Muscle of leg (tissue), 11 donors: Measurements from ENCODE around the gene ATR. TPM values are rescaled to one million over a fixed set of nuclear protein-coding genes. Genes with fewer than 3 reads are reported as not detected.
"Not testable (repeated sequence)": the region's sequence is repeated elsewhere in the genome, so short reads cannot be mapped to it uniquely, and the experiment has no call there.

ENCODE experiments used
- DNase-seq: peaks from one replicate; pipeline ENCODE4 v3.0.0; 2013
- H3K27ac ChIP-seq: one replicate; pipeline ENCODE4 v1.5.1; 2013; ENCODE audit warnings: mild to moderate bottlenecking, low read length, control low read depth
- H3K27me3 ChIP-seq: one replicate; pipeline ENCODE4 v1.6.1; 2013; ENCODE audit warnings: low read length; ENCODE audit not compliant: control insufficient read depth, insufficient read depth
- H3K36me3 ChIP-seq: one replicate; pipeline ENCODE4 v1.6.1; 2013; ENCODE audit warnings: low read length; ENCODE audit not compliant: control insufficient read depth, insufficient read depth
- H3K4me1 ChIP-seq: one replicate; pipeline ENCODE4 v1.6.1; 2013; ENCODE audit warnings: low read length; ENCODE audit not compliant: control insufficient read depth, insufficient read depth
- H3K4me3 ChIP-seq: one replicate; pipeline ENCODE4 v1.5.1; 2013; ENCODE audit warnings: low read length, control low read depth
- H3K9me3 ChIP-seq: replicated peaks from 2 replicates; pipeline ENCODE4 v1.6.1; 2013; ENCODE audit warnings: low read depth, low read length; ENCODE audit not compliant: control insufficient read depth
- WGBS: methylation state at CpG from one replicate; pipeline ENCODE4 v1.1.5; 2013; ENCODE audit warnings: missing lambda C conversion rate; ENCODE audit not compliant: insufficient coverage; 5-methylcytosine and 5-hydroxymethylcytosine counted together
- polyA plus RNA-seq, 8 donors: library from polyadenylated mRNA; unstranded; fragments of 120-200 nt; gene quantifications; one replicate each; pipeline versions ENCODE4 v1.2.1 to v1.2.3, GENCODE V29; 2013; ENCODE audit warnings: inconsistent platforms in 1 of 8, low replicate concordance in 1 of 8; ENCODE audit not compliant: insufficient read length in 8 of 8, insufficient read depth in 1 of 8
- total RNA-seq: library from RNA; stranded (reverse); fragments of 120-200 nt; gene quantifications from one replicate; pipeline ENCODE4 v1.2.4, GENCODE V29; 2013

Gene ATR
- total and polyA plus RNA-seq, 9 donors: 9.8 to 16.2 (median 11.4) TPM

DNA sequence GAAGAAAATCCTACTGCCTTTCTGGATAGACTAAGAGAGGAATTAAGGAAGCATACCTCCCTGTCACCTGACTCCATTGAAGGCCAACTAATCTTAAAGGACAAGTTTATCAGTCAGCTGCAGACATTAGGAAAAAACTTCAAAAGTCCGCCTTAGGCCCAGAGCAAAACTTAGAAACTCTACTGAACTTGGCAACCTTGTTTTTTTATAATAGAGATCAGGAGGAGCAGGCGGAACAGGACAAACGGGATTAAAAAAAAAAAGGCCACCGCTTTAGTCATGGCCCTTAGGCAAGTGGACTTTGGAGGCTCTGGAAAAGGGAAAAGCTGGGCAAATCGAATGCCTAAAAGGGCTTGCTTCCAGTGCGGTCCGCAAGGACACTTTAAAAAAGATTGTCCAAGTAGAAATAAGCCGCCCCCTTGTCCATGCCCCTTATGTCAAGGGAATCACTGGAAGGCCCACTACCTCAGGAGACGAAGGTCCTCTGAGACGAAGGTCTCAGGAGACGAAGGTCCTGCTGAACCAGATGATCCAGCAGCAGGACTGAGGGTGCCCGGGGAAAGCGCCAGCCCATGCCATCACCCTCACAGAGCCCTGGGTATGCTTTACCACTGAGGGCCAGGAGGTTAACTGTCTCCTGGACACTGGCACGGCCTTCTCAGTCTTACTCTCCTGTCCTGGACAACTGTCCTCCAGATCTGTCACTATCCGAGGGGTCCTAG is 138.9 kb downstream of the ATR start:
- WGBS: 97% methylated on average over 8 of the region's 15 CpGs
- H3K27me3 ChIP-seq, DNase-seq, H3K9me3 ChIP-seq, H3K36me3 ChIP-seq, H3K4me1 ChIP-seq, H3K4me3 ChIP-seq, H3K27ac ChIP-seq: not testable (repeated sequence)

DNA sequence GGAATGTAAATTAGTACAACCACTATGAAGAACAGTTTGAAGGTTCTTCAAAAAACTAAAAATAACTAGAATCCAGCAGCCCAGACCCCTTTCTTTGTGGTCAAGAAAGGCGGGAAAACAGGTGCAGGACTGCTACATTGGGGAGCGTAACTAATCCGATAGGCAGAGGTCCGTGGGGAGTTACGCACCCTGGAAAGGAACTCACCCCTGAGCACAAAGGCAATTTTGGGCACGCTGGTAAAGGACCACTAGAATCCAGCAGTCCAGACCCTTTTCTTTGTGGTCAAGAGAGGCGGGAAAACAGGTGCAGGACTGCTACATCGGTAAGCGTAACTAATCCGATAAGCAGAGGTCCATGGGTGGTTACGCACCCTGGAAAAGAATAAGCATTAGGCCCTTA is 140.4 kb downstream of the ATR start:
- H3K36me3 ChIP-seq, DNase-seq, H3K27ac ChIP-seq, H3K4me3 ChIP-seq, H3K9me3 ChIP-seq, H3K27me3 ChIP-seq, H3K4me1 ChIP-seq: not testable (repeated sequence)
- 93% methylated on average over 7 of the region's 11 CpGs for WGBS

- no peaks in the 10 kb centered on the region for H3K9me3 ChIP-seq
- H3K36me3 ChIP-seq: no peaks in the 10 kb centered on the region
- no peak overlapping the region for H3K27ac ChIP-seq
- DNase-seq: no peak
- H3K4me3 ChIP-seq: no peak overlapping the region
- H3K27me3 ChIP-seq: no peaks in the 10 kb centered on the region
- H3K4me1 ChIP-seq: no peaks in the 10 kb centered on the region
Observed at GRCh38 chr3:142436951-142437585, 141.5 kb downstream of the ATR start.

- H3K9me3 ChIP-seq: no peaks in the 10 kb centered on the region
- no CpG with 5 or more reads among the region's 4 CpGs for WGBS
- H3K27ac ChIP-seq: no peak overlapping the region
- H3K4me1 ChIP-seq: no peaks in the 10 kb centered on the region
- H3K27me3 ChIP-seq: no peaks in the 10 kb centered on the region
- DNase-seq: no peak
- H3K4me3 ChIP-seq: no peak overlapping the region
- peaks cover 10% of the 10 kb centered on the region for H3K36me3 ChIP-seq
Observed at GRCh38 chr3:142434503-142434902, 144.0 kb downstream of the ATR start.

DNA sequence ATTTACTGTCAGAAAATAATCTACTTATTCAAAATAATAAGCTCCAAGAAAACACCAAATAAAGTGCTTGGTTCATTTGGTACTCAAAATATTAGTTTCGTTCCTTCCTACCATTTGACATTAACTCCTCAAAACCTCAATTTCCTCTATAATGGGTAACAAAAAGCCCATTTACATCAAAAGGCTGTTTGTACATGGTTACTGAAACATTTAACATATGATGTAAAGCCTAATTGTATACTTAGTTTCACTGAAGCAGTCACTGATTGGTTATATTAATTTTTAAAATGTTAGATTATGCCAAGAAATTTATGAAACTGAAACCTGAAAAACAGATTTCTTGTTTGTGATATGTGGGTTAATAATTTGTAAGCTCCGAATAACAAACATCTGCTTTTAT is 145.4 kb downstream of the ATR start:
- Histone ChIP-seq H3K36me3 (peaks cover 12% of the 10 kb centered on the region), H3K4me1 (no peaks in the 10 kb centered on the region), H3K9me3 (no peaks in the 10 kb centered on the region), H3K27me3 (no peaks in the 10 kb centered on the region), H3K27ac (no peak overlapping the region), H3K4me3 (no peak overlapping the region)
- WGBS: no CpG with 5 or more reads among the region's 2 CpGs
- DNase-seq: no peak

GRCh38 chr3:142429582-142429981 is 149.0 kb downstream of the ATR start:
- no peaks in the 10 kb centered on the region for H3K4me1 ChIP-seq
- H3K27me3 ChIP-seq: no peaks in the 10 kb centered on the region
- H3K27ac ChIP-seq: no peak overlapping the region
- no peaks in the 10 kb centered on the region for H3K9me3 ChIP-seq
- no peak for DNase-seq
- no peak overlapping the region for H3K4me3 ChIP-seq
- H3K36me3 ChIP-seq: peaks cover 14% of the 10 kb centered on the region

DNA sequence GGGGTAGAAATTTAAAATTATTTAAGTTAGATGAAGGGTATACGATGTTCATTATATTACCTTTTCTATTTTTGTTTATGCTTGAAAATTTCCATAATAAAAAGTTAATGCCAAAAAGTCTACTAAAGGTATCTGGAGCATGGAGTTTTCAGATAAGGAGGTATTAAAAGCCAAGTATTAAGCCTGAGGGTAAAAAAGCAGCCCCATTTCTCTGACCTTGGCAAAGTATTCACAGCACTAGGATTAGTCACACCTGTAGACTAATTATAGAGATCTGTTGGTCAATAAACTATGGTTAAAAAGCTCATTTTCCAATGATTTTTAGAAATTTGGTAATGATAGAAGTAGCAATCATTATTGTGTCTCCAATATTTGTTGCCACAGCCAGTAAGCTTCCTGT is 153.8 kb downstream of the ATR start:
- Histone ChIP-seq H3K36me3 (peaks cover 10% of the 10 kb centered on the region), H3K4me3 (no peak overlapping the region), H3K27me3 (no peaks in the 10 kb centered on the region), H3K27ac (no peak overlapping the region), H3K4me1 (no peaks in the 10 kb centered on the region), H3K9me3 (no peaks in the 10 kb centered on the region)
- WGBS: no CpG with 5 or more reads among the region's 1 CpG
- no peak for DNase-seq

GRCh38 chr3:142418926-142419592 is 159.5 kb downstream of the ATR start:
- no peak overlapping the region for H3K27ac ChIP-seq
- no peaks in the 10 kb centered on the region for H3K27me3 ChIP-seq
- no peaks in the 10 kb centered on the region for H3K4me1 ChIP-seq
- WGBS: 60% methylated on average over 1 of the region's 5 CpGs
- peaks cover 26% of the 10 kb centered on the region for H3K36me3 ChIP-seq
- no peak overlapping the region for H3K4me3 ChIP-seq
- H3K9me3 ChIP-seq: no peaks in the 10 kb centered on the region
- DNase-seq: no peak

GRCh38 chr3:142417302-142417701 is 161.2 kb downstream of the ATR start:
- DNase-seq: no peak
- Histone ChIP-seq H3K4me1 (no peaks in the 10 kb centered on the region), H3K36me3 (peaks cover 29% of the 10 kb centered on the region), H3K4me3 (no peak overlapping the region), H3K27ac (no peak overlapping the region), H3K27me3 (no peaks in the 10 kb centered on the region), H3K9me3 (no peaks in the 10 kb centered on the region)
- WGBS: no CpG with 5 or more reads among the region's 1 CpG

DNA sequence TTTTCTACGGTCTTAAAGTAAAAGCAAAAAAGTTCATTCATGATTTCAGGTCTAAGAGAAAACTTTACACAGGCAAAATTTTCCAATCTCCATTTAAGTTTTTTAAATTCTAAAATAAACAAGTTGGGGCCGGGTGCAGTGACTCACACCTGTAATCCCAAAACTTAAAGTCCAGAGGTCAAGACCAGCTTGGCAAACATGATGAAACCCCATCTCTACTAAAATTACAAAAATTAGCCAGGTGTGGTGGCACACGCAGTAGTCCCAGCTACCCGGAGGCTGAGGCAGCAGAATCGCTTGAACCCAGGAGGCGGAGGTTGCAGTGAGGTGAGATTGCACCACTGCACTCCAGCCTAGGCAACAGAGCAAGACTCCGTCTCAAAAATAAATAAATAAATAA is 178.0 kb downstream of the ATR start:
- H3K9me3 ChIP-seq, H3K27ac ChIP-seq, H3K27me3 ChIP-seq, H3K4me1 ChIP-seq, DNase-seq, H3K4me3 ChIP-seq: not testable (repeated sequence)
- H3K36me3 ChIP-seq: peaks cover 19% of the 10 kb centered on the region
- WGBS: no CpG with 5 or more reads among the region's 7 CpGs
